ENCODE results near the gene TNIK. TPM values are rescaled to one million over a fixed set of nuclear protein-coding genes. Genes with fewer than 3 reads are reported as not detected.

The TNIK gene
- total RNA-seq, 2 donors from 2014 or later: 5.6 to 47.1 TPM

- intact Hi-C loops (cut with DNase I): loop anchor here (10.0 kb wide), 1 partner anchor 173 kb away; no protein-coding TSS in a partner anchor
- H3K9me3 ChIP-seq: no peaks in the 10 kb centered on the region
- H3K4me3 ChIP-seq: no peak overlapping the region
- no peak overlapping the region for H3K27ac ChIP-seq
- no peaks in the 10 kb centered on the region for H3K27me3 ChIP-seq (replicated peaks; ENCODE audit: insufficient read depth)
- no peaks in the 10 kb centered on the region for H3K4me1 ChIP-seq (replicated peaks)
- TF ChIP-seq POLR2AphosphoS5 (IDR thresholded peaks at IDR 0.05) (no peak), POLR2A (IDR thresholded peaks at IDR 0.05) (no peak)
- no peak for DNase-seq (ENCODE audit: low spot score)
- WGBS: 40% methylated on average over 4 of the region's 4 CpGs
- H3K36me3 ChIP-seq: no peaks in the 10 kb centered on the region
These were observed 178.2 kb downstream of the TNIK start for GRCh38 chr3:171282041-171282440.

GRCh38 chr3:171281256-171281992 is 178.8 kb downstream of the TNIK start:
- WGBS: 77% methylated on average over 2 of the region's 2 CpGs
- intact Hi-C loops (cut with DNase I): loop anchor here (10.0 kb wide), 1 partner anchor 173 kb away; no protein-coding TSS in a partner anchor
- no peak for DNase-seq (ENCODE audit: low spot score)
- no peaks in the 10 kb centered on the region for H3K27me3 ChIP-seq (replicated peaks; ENCODE audit: insufficient read depth)
- no peaks in the 10 kb centered on the region for H3K9me3 ChIP-seq
- no peak overlapping the region for H3K27ac ChIP-seq
- H3K4me1 ChIP-seq (replicated peaks): no peaks in the 10 kb centered on the region
- TF ChIP-seq POLR2A (IDR thresholded peaks at IDR 0.05): no peak
- no peak for TF ChIP-seq CTCF (IDR thresholded peaks at IDR 0.05)
- TF ChIP-seq POLR2AphosphoS5 (IDR thresholded peaks at IDR 0.05): no peak
- H3K4me3 ChIP-seq: no peak overlapping the region
- no peaks in the 10 kb centered on the region for H3K36me3 ChIP-seq

GRCh38 chr3:171279972-171280371 is 180.2 kb downstream of the TNIK start:
- Histone ChIP-seq H3K9me3 (no peaks in the 10 kb centered on the region), H3K27ac (no peak overlapping the region), H3K4me3 (no peak overlapping the region), H3K4me1 (replicated peaks) (no peaks in the 10 kb centered on the region), H3K36me3 (no peaks in the 10 kb centered on the region), H3K27me3 (replicated peaks; ENCODE audit: insufficient read depth) (no peaks in the 10 kb centered on the region)
- TF ChIP-seq POLR2A (IDR thresholded peaks at IDR 0.05) (no peak), POLR2AphosphoS5 (IDR thresholded peaks at IDR 0.05) (no peak), CTCF (IDR thresholded peaks at IDR 0.05) (no peak)
- intact Hi-C loops (cut with DNase I): loop anchor here (10.0 kb wide), 1 partner anchor 175 kb away; no protein-coding TSS in a partner anchor
- no peak for DNase-seq (ENCODE audit: low spot score)
- 89% methylated on average over 3 of the region's 3 CpGs for WGBS

GRCh38 chr3:171278299-171278590 is 182.0 kb downstream of the TNIK start:
- no peak overlapping the region for H3K4me3 ChIP-seq
- no peaks in the 10 kb centered on the region for H3K27me3 ChIP-seq (replicated peaks; ENCODE audit: insufficient read depth)
- DNase-seq (ENCODE audit: low spot score): no peak
- TF ChIP-seq CTCF (IDR thresholded peaks at IDR 0.05): no peak
- no peak for TF ChIP-seq POLR2AphosphoS5 (IDR thresholded peaks at IDR 0.05)
- no peak for TF ChIP-seq POLR2A (IDR thresholded peaks at IDR 0.05)
- H3K9me3 ChIP-seq: no peaks in the 10 kb centered on the region
- H3K36me3 ChIP-seq: no peaks in the 10 kb centered on the region
- H3K4me1 ChIP-seq (replicated peaks): no peaks in the 10 kb centered on the region
- intact Hi-C loops (cut with DNase I): no loop called here
- no peak overlapping the region for H3K27ac ChIP-seq

- no peaks in the 10 kb centered on the region for H3K4me1 ChIP-seq (replicated peaks)
- no peak overlapping the region for H3K27ac ChIP-seq
- 92% methylated on average over 5 of the region's 5 CpGs for WGBS
- TF ChIP-seq POLR2A (IDR thresholded peaks at IDR 0.05) (no peak), CTCF (IDR thresholded peaks at IDR 0.05) (no peak), POLR2AphosphoS5 (IDR thresholded peaks at IDR 0.05) (no peak)
- H3K36me3 ChIP-seq: no peaks in the 10 kb centered on the region
- no peaks in the 10 kb centered on the region for H3K9me3 ChIP-seq
- DNase-seq (ENCODE audit: low spot score): no peak
- no peaks in the 10 kb centered on the region for H3K27me3 ChIP-seq (replicated peaks; ENCODE audit: insufficient read depth)
- intact Hi-C loops (cut with DNase I): no loop called here
- H3K4me3 ChIP-seq: no peak overlapping the region
These were observed 182.5 kb downstream of the TNIK start for GRCh38 chr3:171277456-171278298.

Measured in prostate gland (tissue), 2 donors.